Stomach (tissue), 9 donors: ENCODE results near the gene MEGF9. TPM values are rescaled to one million over a fixed set of nuclear protein-coding genes. Genes with fewer than 3 reads are reported as not detected.

Experiments used
- DNase-seq, 2 donors: peaks; one replicate each; pipeline versions ENCODE4 v3.0.0 to v3.0.0-alpha.2; 2013 to 2019
- H3K27ac ChIP-seq, 5 donors: fragments of 200-600 bp in 4 of 5; sonication (generic) in 4 of 5; one replicate each; pipeline ENCODE4 v1.5.1; 2013 to 2019; ENCODE audit warnings: mild to moderate bottlenecking in 1 of 5, moderate library complexity in 1 of 5
- H3K27me3 ChIP-seq, 3 donors: fragments of 200-600 bp; sonication (generic); one replicate each; pipeline ENCODE4 v1.5.1; 2017 to 2019; ENCODE audit warnings: mixed run types in 1 of 3
- H3K36me3 ChIP-seq, 4 donors: fragments of 200-600 bp; sonication (generic); 1 replicate in 3 of 4; 2 replicates in 1 of 4; pipeline ENCODE4 v1.5.1; 2016 to 2019
- H3K4me1 ChIP-seq, 4 donors: fragments of 200-600 bp; sonication (generic); one replicate each; pipeline ENCODE4 v1.5.1; 2016 to 2019
- H3K4me3 ChIP-seq, 4 donors: fragments of 200-600 bp; sonication (generic) in 3 of 4; one replicate each; pipeline ENCODE4 v1.5.1; 2016 to 2019; ENCODE audit warnings: mild to moderate bottlenecking in 1 of 4
- H3K9me3 ChIP-seq, 4 donors: fragments of 200-600 bp; sonication (generic); one replicate each; pipeline ENCODE4 v1.5.1; 2016 to 2019
- EP300 ChIP-seq: sonication (generic); formaldehyde crosslinking; IDR thresholded peaks from one replicate; pipeline ENCODE4 v1.6.1; 2017; ENCODE audit warnings: antibody characterized with exemption
- POLR2A ChIP-seq, 4 donors: fragments of 450-650 bp; IDR thresholded peaks; one replicate each; pipeline ENCODE4 v1.6.1; 2016; ENCODE audit warnings: antibody characterized with exemption in 4 of 4, control low read depth in 2 of 4, mild to moderate bottlenecking in 1 of 4, moderate library complexity in 1 of 4
- POLR2AphosphoS5 ChIP-seq, 3 donors: sonication (generic); formaldehyde crosslinking; IDR thresholded peaks; one replicate each; pipeline ENCODE4 v1.6.1; 2016; ENCODE audit warnings: antibody characterized with exemption in 3 of 3
- WGBS, 5 donors: extraction: QIAGEN DNeasy Blood & Tissue Kit in 3 of 5; methylation state at CpG; one replicate each; pipeline versions ENCODE4 v1.1.5 to v1.1.7; 2013 to 2018; 5-methylcytosine and 5-hydroxymethylcytosine counted together
- intact Hi-C: fragments of 100-400 bp; cut with DNase I; formaldehyde crosslinking; loops from one replicate; pipeline ENCODE4 v1.15.1; 2023; ENCODE audit warnings: low total_unique reads
- polyA plus RNA-seq, 3 donors: library from polyadenylated mRNA; stranded (reverse); fragments of 200-250 nt; gene quantifications; one replicate each; pipeline ENCODE4 v1.2.3, GENCODE V29; 2013
- total RNA-seq, 5 donors: library from RNA; depleted of rRNA; stranded (reverse); fragments of >200 nt; gene quantifications; one replicate each; pipeline versions ENCODE4 v1.1.0 to v1.2.3, GENCODE V29; 2014 to 2016
- TF ChIP-seq, protein P1 (sequence below), 7 experiments: fragments of 450-650 bp in 4 of 7; fragments of 200-600 bp in 3 of 7; sonication (generic) in 3 of 7; IDR thresholded peaks; one replicate each; pipeline ENCODE4 v1.5.1; 2016 to 2019; ENCODE audit warnings: antibody characterized with exemption in 7 of 7, control low read depth in 2 of 7, mild to moderate bottlenecking in 1 of 7
- donor health status: healthy with polysubstance abuse.
- donor health status: Bipolar disorder and iron deficiency.
- donor health status: healthy.

MEGF9 gene
- total and polyA plus RNA-seq, 8 donors: 3.5 to 26.8 (median 8.1) TPM

DNA sequence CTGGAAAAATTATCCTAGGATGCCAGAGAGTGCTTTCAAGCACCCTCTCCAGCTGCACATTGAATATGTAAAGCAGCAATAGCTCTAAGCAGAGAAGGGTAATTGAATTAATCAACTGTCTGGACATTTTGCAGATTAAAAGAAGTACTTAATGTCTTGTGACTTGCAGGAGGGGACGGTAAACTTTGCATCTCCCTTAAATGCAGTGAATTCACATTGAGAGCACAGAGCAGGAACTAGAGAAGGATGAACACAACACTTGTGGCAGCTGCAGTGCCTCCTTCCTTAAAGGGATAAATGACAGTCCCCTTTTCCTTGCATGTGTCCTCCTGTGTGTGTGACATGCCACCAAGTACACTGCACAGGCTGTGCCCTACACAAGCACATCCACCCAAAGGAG is 126.9 kb downstream of the MEGF9 start:
- no peaks in the 10 kb centered on the region for H3K36me3 ChIP-seq
- no peaks in the 10 kb centered on the region for H3K27me3 ChIP-seq
- H3K4me1 ChIP-seq: peaks cover 0 to 8% (median 0%) of the 10 kb centered on the region in 4 donors
- TF ChIP-seq POLR2A (IDR thresholded peaks at IDR 0.05): no peak
- no peak for TF ChIP-seq POLR2AphosphoS5 (IDR thresholded peaks at IDR 0.05)
- TF ChIP-seq EP300: no peak
- TF ChIP-seq, protein P1, sequence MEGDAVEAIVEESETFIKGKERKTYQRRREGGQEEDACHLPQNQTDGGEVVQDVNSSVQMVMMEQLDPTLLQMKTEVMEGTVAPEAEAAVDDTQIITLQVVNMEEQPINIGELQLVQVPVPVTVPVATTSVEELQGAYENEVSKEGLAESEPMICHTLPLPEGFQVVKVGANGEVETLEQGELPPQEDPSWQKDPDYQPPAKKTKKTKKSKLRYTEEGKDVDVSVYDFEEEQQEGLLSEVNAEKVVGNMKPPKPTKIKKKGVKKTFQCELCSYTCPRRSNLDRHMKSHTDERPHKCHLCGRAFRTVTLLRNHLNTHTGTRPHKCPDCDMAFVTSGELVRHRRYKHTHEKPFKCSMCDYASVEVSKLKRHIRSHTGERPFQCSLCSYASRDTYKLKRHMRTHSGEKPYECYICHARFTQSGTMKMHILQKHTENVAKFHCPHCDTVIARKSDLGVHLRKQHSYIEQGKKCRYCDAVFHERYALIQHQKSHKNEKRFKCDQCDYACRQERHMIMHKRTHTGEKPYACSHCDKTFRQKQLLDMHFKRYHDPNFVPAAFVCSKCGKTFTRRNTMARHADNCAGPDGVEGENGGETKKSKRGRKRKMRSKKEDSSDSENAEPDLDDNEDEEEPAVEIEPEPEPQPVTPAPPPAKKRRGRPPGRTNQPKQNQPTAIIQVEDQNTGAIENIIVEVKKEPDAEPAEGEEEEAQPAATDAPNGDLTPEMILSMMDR (IDR thresholded peaks at IDR 0.05): no peak
- intact Hi-C loops: no loop called here
- H3K27ac ChIP-seq: no peak overlapping the region
- DNase-seq: no peak
- H3K4me3 ChIP-seq: no peak overlapping the region
- peaks cover 0 to 3% (median 0%) of the 10 kb centered on the region in 4 donors for H3K9me3 ChIP-seq
- WGBS, 5 donors: 14 to 52% (median 35%) methylated on average over 1 of the region's 1 CpG

DNA sequence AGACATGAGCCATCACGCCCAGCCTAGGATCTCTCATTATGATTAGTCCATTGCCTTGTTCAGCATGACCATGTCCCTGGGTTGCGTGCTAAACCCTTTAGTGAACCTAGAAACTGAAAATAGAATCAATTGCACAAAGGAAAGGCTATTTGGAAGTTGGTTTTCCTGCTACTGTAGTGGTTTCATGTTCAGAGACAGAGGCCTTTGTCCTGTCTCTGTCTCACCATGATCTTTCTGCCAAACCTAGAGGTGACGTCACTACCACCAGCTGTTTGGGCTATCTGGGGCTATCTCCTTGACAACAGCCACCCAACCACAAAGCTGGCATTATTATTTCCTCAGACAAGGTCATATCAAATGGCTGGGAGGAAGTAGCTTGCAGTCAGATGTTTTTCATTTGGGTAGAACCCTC is 130.3 kb downstream of the MEGF9 start:
- DNase-seq: peak; percentile 28 to 84
- H3K4me1 ChIP-seq: peaks cover 4 to 19% (median 13%) of the 10 kb centered on the region in 4 donors
- no peak overlapping the region for H3K4me3 ChIP-seq
- WGBS, 5 donors: 49 to 64% (median 58%) methylated on average over 3 of the region's 3 CpGs
- H3K27ac ChIP-seq: no peak overlapping the region
- no peaks in the 10 kb centered on the region for H3K36me3 ChIP-seq
- H3K27me3 ChIP-seq: no peaks in the 10 kb centered on the region
- H3K9me3 ChIP-seq: no peaks in the 10 kb centered on the region
- intact Hi-C loops: no loop called here
- TF ChIP-seq POLR2A (IDR thresholded peaks at IDR 0.05): no peak
- TF ChIP-seq POLR2AphosphoS5 (IDR thresholded peaks at IDR 0.05): no peak
- TF ChIP-seq, protein P1 (IDR thresholded peaks at IDR 0.05): no peak
- TF ChIP-seq EP300: no peak

DNA sequence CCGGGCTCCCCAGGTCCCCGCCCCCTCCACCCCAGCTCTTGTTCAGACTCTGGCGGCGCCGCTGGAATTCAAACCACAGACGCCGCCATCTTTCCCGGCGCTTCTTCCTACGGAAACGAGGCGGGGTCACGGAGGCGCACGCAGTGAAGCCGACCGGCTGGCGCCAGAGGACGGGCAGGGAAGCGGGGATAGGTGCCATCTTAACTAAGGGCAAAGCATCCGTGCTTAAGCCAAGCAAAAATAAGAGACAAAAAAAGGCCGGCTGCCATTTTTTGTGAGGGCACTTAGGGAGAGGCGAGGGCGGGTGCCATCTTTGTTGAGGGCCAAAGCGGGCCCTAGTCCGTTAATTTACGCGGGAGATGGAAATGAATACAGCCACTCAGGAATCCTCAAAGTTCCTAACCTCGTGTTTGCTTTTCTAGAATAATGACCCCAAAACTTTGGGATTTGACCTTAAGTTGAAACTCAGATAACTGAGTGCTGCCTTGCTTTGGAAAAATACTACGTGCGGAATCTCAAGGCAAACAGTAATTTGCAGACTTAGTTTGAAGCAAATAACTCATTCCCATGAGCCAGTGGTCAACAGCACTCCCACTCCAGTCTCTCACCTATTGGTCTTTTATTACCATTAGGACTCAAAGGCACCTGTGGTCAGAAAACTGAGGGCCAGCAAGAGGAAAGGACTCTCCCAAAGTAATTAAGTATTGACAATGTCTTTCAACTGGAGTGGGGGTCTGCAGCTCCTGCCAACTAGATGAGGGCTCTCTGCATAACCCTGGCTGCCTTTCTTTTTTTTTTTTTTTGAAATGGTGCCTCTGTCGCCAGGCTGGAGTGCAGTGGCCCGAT is 134.0 kb downstream of the MEGF9 start, which contains the start of gene CDK5RAP2:
Gene CDK5RAP2, minus strand, starts transcription at position 117 of the 846 bp plus-strand sequence. CDS start 189 bp downstream, outside the sequence.
- H3K9me3 ChIP-seq: no peaks in the 10 kb centered on the region
- H3K27ac ChIP-seq: peak within 1 kb of the TSS; percentile 74 to 91 (median 84)
- TF ChIP-seq POLR2AphosphoS5 (IDR thresholded peaks at IDR 0.05): peak; percentile 72 to 96 (median 83)
- TF ChIP-seq POLR2A (IDR thresholded peaks at IDR 0.05): no peak
- TF ChIP-seq EP300: no peak
- TF ChIP-seq, protein P1 (IDR thresholded peaks at IDR 0.05): no peak
- H3K27me3 ChIP-seq: no peaks in the 10 kb centered on the region
- peak within 1 kb of the TSS; percentile 92 to 97 (median 94) for H3K4me3 ChIP-seq
- peak; percentile 96 to 99 for DNase-seq
- H3K36me3 ChIP-seq: peaks cover 0 to 21% (median 3%) of the 10 kb centered on the region in 4 donors
- intact Hi-C loops: no loop called here
- WGBS, 5 donors: 10 to 17% (median 11%) methylated on average over 21 to 33 of the region's 33 CpGs
- peaks cover 13 to 31% (median 26%) of the 10 kb centered on the region in 4 donors for H3K4me1 ChIP-seq

DNA sequence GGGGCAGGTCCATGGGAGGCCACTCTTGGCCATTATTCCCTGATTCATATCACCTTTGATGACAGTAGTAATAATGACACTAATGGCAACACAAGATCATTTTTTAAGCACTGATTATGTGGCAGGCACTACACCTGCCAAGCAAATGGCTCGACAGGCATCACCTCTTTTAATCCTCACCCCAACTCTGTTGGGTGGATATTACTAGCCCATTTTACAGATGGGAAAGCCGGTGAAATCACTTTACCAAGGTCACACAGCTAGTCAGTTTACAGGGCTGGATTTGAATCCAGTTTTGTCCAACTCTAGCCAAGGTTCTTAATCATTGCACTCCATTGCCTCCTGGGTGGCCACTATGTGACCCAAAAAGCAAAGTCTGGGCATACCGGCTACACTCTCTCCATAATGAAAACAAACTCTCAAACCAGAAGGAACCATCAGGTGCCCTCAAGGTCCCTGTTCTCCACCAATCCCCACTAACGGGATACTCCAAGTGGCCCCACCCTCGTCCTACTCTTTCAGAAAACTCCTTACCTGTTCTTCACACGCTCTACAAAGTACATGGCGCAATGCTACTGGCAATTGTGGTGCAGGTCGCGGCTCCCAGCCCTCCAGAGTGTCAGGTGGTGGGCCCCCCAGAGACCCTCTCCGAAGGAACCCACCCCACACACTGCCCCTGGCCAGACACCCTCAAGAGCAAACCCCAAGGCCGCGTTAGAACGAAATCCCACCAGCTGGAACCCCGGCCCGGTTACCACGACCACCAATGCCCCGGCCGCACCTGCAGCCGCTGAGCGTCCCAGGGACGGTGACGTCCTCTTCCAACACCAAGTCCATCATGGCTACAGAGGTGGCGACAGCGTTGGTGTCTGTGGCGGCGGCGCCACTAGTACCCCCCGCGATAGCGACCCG is 134.9 kb downstream of the MEGF9 start:
- Histone ChIP-seq H3K4me1 (peaks cover 13 to 33% (median 27%) of the 10 kb centered on the region in 4 donors), H3K4me3 (peak overlapping the region; percentile 92 to 97 (median 94)), H3K9me3 (no peaks in the 10 kb centered on the region), H3K36me3 (peaks cover 0 to 21% (median 3%) of the 10 kb centered on the region in 4 donors), H3K27me3 (no peaks in the 10 kb centered on the region), H3K27ac (peak overlapping the region; percentile 74 to 91 (median 84))
- 6 to 11% (median 7%) methylated on average over 17 to 31 of the region's 31 CpGs for WGBS, 5 donors
- intact Hi-C loops: no loop called here
- TF ChIP-seq, protein P1 (IDR thresholded peaks at IDR 0.05): no peak
- TF ChIP-seq POLR2AphosphoS5 (IDR thresholded peaks at IDR 0.05) (no peak), POLR2A (IDR thresholded peaks at IDR 0.05) (no peak), EP300 (no peak)
- no peak for DNase-seq
